NCI-H1436 treated with DMSO at 0.1 percent for 48 hours (cell line): ENCODE results near the gene GPR17.

Source experiments
- DNase-seq: peaks from one replicate; lab custom pipeline; 2025; lab: John Stamatoyannopoulos, UW

Gene GPR17

GRCh38 chr2:127614731-127615130 is 31.2 kb upstream of the GPR17 start:
- DNase-seq = no peak

GRCh38 chr2:127615511-127616166 is 30.3 kb upstream of the GPR17 start:
- no peak for DNase-seq

GRCh38 chr2:127618551-127619202 is 27.3 kb upstream of the GPR17 start:
- DNase-seq = no peak

GRCh38 chr2:127619203-127619590 is 26.8 kb upstream of the GPR17 start:
- DNase-seq = no peak

GRCh38 chr2:127619877-127620705 is 25.9 kb upstream of the GPR17 start:
- DNase-seq = no peak

- DNase-seq = no peak
These were observed 25.1 kb upstream of the GPR17 start for GRCh38 chr2:127620866-127621265.

- DNase-seq = no peak
These were observed 23.9 kb upstream of the GPR17 start for GRCh38 chr2:127621981-127622431.

GRCh38 chr2:127622561-127623387 is 23.2 kb upstream of the GPR17 start:
- DNase-seq = no peak

GRCh38 chr2:127623388-127624319 is 22.3 kb upstream of the GPR17 start:
- DNase-seq = no peak

GRCh38 chr2:127624320-127624755 is 21.6 kb upstream of the GPR17 start:
- no peak for DNase-seq

GRCh38 chr2:127624756-127625571 is 21.0 kb upstream of the GPR17 start:
- no peak for DNase-seq

GRCh38 chr2:127625572-127625951 is 20.4 kb upstream of the GPR17 start:
- DNase-seq = no peak

GRCh38 chr2:127626175-127626574 is 19.8 kb upstream of the GPR17 start:
- no peak for DNase-seq

GRCh38 chr2:127626917-127627739 is 18.8 kb upstream of the GPR17 start:
- no peak for DNase-seq

- no peak for DNase-seq
These were observed 18.0 kb upstream of the GPR17 start for GRCh38 chr2:127627740-127628571.

- no peak for DNase-seq
These were observed 17.0 kb upstream of the GPR17 start for GRCh38 chr2:127628767-127629614.

GRCh38 chr2:127629637-127630036 is 16.3 kb upstream of the GPR17 start:
- no peak for DNase-seq
